HG03520 (cell line): Measurements from ENCODE around the gene EXOSC7.
"Not testable (repeated sequence)": the region's sequence is repeated elsewhere in the genome, so short reads cannot be mapped to it uniquely, and the experiment has no call there.

Source experiments
- ATAC-seq: cut with Tn5 transposase; IDR thresholded peaks from one replicate; pipeline ENCODE4 v1.9.1; 2021; ENCODE audit warnings: mild to moderate bottlenecking, moderate library complexity; ENCODE audit not compliant: unreplicated experiment

EXOSC7 gene

DNA sequence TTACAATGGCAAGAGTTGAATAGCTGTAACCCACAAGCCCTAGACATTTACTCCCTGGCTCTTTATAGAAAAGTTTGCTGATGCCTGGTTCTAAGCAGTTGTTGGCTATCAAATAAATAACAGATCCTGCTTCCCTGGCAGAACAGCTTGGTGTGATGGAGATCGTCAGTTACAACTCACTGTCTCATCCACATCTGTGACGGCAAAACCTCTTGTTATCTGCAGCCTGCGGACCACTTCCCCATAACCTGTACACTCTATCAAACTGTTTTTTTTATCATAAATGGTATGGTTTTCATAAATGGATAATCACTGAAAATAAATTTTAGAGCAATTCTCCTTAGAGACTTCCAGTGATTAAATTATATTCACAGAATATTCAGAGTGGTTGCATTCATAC is 14.2 kb upstream of the EXOSC7 start:
- ATAC-seq, result no peak

- ATAC-seq, result no peak
Observed at GRCh38 chr3:44962621-44963393, 13.2 kb upstream of the EXOSC7 start.

DNA sequence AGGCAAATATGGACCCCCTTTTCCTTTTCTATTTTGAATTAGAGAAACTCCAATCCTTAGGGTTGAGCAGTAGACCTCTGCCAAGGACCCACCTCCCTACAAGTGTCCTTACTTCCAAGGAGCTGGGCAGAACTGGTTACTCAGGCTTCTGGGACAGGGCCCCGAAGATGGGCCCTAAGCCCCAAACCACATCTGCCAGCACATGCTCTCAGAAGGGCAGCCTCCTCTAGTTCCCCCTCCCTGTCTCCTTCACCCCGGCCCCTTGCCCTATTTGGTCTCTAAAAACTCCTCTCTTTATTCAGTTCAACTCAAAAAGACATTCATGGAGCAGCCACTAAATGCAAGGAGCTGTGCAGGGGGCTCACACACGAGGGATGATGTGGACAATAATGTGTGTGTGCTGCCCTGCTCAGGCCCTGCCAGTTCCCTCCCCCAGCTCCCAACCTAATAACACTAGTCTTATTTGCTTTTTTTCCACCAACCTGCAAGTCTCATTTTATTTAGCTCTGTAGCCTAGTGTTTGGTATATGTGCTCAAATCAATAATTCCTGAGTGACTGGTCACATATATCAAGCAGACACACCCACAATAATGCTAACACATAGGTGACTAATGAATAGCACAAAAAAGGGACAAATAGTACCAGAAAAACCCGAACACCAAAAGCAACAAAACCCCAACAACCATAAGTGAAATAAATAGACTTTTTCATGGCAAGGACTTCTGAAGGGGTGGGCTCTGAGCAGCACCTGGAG is 12.3 kb upstream of the EXOSC7 start:
- ATAC-seq, result no peak

- no peak for ATAC-seq
Observed at GRCh38 chr3:44965165-44965564, 10.9 kb upstream of the EXOSC7 start.

GRCh38 chr3:44966795-44967278 is 9.2 kb upstream of the EXOSC7 start:
- no peak for ATAC-seq

DNA sequence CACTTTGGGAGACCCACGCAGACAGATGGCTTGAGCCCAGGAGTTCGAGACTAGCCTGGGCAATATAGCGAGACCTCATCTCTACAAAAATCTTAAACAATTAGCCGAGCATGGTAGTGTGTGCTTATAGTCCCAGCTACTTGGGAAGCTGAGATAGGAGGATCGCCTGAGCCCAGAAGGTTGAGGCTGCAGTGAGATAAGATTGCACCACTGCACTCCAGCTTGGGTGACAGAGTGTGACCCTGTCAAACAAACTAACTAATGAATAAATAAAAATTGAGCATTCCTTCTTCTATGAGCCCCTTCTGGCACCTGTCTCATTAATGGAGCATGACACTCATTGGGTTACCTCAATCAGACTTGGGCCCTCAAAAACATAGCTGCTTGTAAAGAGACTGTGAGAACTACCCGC is 7.6 kb upstream of the EXOSC7 start:
- ATAC-seq, result no peak

DNA sequence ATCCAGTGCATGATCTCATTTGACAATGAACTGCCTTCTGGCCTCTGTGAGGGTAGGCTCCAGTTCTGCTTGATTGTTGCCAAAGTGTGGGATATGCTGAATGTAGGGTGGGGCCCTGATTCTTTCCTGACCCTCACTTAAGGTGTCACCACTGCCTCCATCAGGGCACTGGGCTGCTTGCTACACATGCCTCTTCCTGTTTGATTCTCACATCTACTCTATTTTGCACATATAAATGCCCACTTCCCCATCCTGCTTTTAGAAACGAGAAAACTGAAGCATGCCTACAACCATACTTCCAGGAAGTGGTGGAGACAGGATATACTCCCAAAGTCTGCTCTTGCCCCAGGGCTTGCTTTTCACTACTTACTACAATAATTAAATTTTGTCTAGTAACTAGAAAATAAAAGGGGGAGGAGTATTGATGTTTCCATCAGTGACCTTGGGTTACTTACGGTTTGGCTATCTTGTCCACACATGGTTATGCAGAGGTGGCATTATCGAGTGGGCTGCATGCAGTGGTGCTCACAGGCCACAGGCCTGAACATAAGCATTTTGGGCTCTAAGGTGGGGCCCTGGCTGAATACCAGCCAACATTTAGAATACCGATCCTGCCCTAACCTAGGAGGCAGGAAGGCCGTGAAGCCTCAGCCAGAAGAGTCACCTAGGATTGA is 6.8 kb upstream of the EXOSC7 start:
- no peak for ATAC-seq

- no peak for ATAC-seq
Observed at GRCh38 chr3:44969828-44970179, 6.2 kb upstream of the EXOSC7 start.

DNA sequence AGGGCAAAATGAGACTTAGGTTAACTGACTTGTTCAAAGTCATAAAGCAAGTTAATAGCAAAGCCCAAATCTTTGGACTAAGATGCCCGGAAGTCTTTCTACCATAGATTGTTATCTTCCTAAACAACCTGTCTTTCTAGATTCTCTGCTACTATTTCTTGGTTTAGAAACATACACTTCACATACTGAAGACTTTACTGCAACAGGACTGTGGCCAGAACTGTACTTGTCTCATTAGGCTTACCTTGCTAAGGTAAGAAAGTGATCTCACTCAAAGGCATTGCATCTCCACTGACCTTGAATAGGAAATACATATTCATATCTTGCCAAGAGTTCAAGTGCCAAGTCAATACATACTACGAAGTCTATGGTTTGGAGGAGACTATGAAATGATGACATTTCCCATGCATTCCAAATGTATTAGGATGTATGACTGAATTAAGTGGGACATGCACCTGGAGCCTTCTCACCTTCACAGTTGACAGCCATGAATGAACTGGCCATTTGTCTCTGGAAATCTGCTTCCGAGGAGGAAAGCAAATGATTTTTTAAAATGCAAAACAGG is 5.0 kb upstream of the EXOSC7 start:
- no peak for ATAC-seq

DNA sequence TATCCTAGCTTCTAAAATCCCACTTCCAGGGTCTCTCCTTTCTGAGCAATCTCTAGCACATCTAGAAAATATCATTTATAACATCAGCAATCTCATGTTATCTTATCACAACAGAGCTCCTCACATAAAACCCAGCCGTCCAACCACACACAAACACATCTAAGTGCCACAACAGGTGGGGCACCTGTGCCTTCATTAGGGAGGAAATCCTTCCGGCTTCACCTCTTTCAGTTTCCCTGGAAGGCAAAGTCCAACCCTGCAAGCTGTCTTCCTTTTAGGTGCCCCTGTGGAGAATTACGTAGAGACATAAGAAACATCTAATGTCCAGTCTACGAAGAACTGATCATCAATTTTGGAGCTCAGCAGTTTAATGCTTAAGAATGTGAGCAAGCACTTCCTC is 1.6 kb upstream of the EXOSC7 start:
- ATAC-seq, result no peak

DNA sequence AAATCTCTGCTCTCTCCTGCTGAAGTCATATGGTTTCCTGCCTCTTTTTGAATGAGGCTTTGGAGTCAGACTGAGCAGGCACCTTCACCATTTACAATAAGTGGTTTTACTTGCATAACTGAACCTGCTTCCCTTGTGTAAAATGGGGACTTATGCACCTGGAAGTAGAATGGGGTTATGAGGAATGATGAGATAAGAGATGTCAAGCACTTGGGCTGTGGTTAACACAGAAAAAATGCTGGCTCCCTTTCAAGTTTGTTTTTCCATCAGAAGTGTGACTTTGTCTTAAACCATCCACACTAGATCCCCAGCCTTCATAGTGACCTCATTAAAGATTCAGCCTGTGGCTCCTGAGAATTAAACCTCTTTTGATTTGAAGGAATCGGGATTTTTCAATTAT is 5.2 kb downstream of the EXOSC7 start:
- no peak for ATAC-seq

DNA sequence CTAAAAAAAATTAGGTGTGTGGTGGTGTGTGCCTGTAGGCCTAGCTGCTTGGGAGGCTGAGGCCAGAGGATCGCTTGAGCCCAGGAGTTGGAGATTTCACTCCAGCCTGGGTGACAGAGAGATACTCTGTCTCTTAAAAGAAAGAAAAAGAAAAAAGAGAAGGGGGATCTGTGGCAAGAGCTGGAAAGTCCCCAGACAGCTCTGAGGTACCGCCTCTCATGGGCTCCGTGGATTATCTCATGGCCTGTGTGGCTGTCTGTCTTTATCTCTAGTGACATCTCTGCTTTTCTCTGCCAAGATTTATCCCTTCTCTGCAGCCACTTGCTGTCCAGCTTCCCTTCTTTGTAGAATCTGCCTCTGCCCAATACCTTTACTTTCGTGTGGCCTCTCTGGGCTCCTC is 5.7 kb downstream of the EXOSC7 start:
- no peak for ATAC-seq

- no peak for ATAC-seq
Observed at GRCh38 chr3:44982817-44983216, 6.8 kb downstream of the EXOSC7 start.

DNA sequence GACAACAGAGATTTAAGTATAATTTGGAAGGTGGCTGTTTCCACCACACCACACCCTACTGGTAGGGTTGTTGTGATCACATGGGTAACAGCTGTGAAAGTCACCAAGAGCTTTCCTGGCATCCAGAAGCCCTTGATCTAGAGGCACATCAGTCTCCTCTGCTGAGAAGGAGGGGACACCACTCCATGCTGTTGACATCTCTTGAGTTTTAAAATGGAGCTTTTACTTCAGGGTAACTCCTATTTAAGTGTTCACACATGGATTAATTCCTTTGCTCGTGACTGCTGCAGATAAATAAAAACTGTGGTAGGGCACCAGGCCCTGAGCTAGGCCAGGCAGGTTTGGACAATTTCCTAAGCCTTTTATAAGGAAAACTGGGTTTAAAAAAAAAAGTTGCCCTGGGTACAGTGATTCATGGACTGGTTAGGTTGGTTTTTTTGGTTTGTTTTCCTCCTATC is 7.5 kb downstream of the EXOSC7 start:
- ATAC-seq, result no peak

DNA sequence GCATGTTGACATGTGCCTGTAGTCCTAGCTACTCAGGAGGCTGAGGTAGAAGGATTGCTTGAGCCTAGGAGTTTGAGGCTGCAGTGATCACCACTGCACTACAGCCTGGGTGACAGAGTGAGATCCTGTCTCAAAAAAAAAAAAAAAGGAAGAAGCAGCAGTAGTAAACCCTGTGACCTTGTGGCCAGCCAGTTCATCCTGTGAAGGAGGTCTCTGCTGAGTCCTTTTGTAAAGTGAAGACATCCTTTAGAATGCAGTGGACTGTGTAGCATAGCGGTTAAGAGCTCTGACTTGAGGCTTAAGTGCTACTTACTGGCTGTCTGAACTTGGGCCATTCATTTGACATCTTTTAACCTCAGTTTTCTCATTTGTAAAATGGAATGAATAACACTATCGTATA is 8.3 kb downstream of the EXOSC7 start:
- no peak for ATAC-seq

- ATAC-seq, result not testable (repeated sequence)
Observed at GRCh38 chr3:44986330-44986729, 10.3 kb downstream of the EXOSC7 start.

GRCh38 chr3:44987332-44987731 is 11.3 kb downstream of the EXOSC7 start:
- ATAC-seq, result no peak

GRCh38 chr3:44988073-44988472 is 12.0 kb downstream of the EXOSC7 start:
- ATAC-seq, result no peak

GRCh38 chr3:44989141-44989540 is 13.1 kb downstream of the EXOSC7 start:
- no peak for ATAC-seq

GRCh38 chr3:44989636-44990373 is 13.8 kb downstream of the EXOSC7 start:
- ATAC-seq, result no peak

- no peak for ATAC-seq
Observed at GRCh38 chr3:44991326-44991725, 15.3 kb downstream of the EXOSC7 start.
